Adrenal gland (tissue), 12 donors: ENCODE measurements around the gene YKT6. TPM values are rescaled to one million over a fixed set of nuclear protein-coding genes. Genes with fewer than 3 reads are reported as not detected.

ENCODE experiments used
- DNase-seq, 7 donors: peaks; one replicate each; pipeline ENCODE4 v3.0.0-alpha.2; 2019 to 2020
- H3K27ac ChIP-seq, 5 donors: fragments of 200-600 bp; sonication (generic) in 4 of 5; 1 replicate in 3 of 5; 2 replicates in 2 of 5; pipeline versions ENCODE4 v1.5.1 to v1.8.0; 2016 to 2020; ENCODE audit warnings: mild to moderate bottlenecking in 1 of 5
- H3K27me3 ChIP-seq: fragments of 200-600 bp; 2 replicates; pipeline ENCODE4 v1.8.0; 2021
- H3K36me3 ChIP-seq, 2 donors: fragments of 200-600 bp; replicated peaks in 1 of 2; 1 replicate in 1 of 2; 2 replicates in 1 of 2; pipeline versions ENCODE4 v1.5.1 to v1.8.0; 2018 to 2022
- H3K4me1 ChIP-seq, 2 donors: fragments of 200-600 bp; replicated peaks in 1 of 2; 1 replicate in 1 of 2; 2 replicates in 1 of 2; pipeline versions ENCODE4 v1.5.1 to v1.8.0; 2018 to 2021
- H3K4me3 ChIP-seq, 4 donors: fragments of 200-600 bp; sonication (generic) in 3 of 4; one replicate each; pipeline ENCODE4 v1.5.1; 2016 to 2018
- H3K9me3 ChIP-seq, 3 donors: fragments of 200-600 bp; sonication (generic) in 1 of 3; replicated peaks in 1 of 3; 1 replicate in 2 of 3; 2 replicates in 1 of 3; pipeline versions ENCODE4 v1.5.1 to v1.8.0; 2016 to 2021
- CTCF ChIP-seq, 6 experiments: fragments of 450-650 bp in 4 of 6; fragments of 200-600 bp in 2 of 6; sonication (generic) in 1 of 6; IDR thresholded peaks; 1 replicate in 5 of 6; 2 replicates in 1 of 6; pipeline versions ENCODE4 v1.5.1 to v1.8.0; 2016 to 2021; ENCODE audit warnings: antibody characterized with exemption in 6 of 6, mild to moderate bottlenecking in 2 of 6, moderate library complexity in 1 of 6
- POLR2A ChIP-seq, 2 donors: fragments of 450-650 bp; IDR thresholded peaks; one replicate each; pipeline ENCODE4 v1.6.1; 2017; ENCODE audit warnings: antibody characterized with exemption in 2 of 2, mild to moderate bottlenecking in 2 of 2, moderate library complexity in 1 of 2
- WGBS, 4 donors: extraction: QIAGEN DNeasy Blood & Tissue Kit in 2 of 4; methylation state at CpG; one replicate each; pipeline versions ENCODE4 v1.1.5 to v1.1.7; 2013 to 2017; 5-methylcytosine and 5-hydroxymethylcytosine counted together
- intact Hi-C, 2 donors: fragments of 100-400 bp; cut with DNase I; formaldehyde crosslinking; loops; one replicate each; pipeline versions ENCODE4 v1.14.1 to v1.15.0; 2022 to 2023
- polyA plus RNA-seq, 3 donors: library from polyadenylated mRNA; stranded (reverse); fragments of 200-250 nt in 2 of 3; fragments of 350-450 nt in 1 of 3; fragmentation: Illumina TruSeq in 1 of 3; extraction: RNeasy Lipid Tissue Mini Kit (QIAGEN cat#74804) in 1 of 3; gene quantifications; one replicate each; pipeline ENCODE4 v1.2.3, GENCODE V29; 2013 to 2014
- total RNA-seq, 9 donors: library from RNA; depleted of rRNA in 4 of 9; stranded (reverse); fragments of >200 nt in 4 of 9; fragments of 120-200 nt in 1 of 9; fragmentation: NEBNext Ultra II Directional in 1 of 9; extraction: Animal tissue kit (Norgen Biotek cat#: 25700) in 1 of 9; gene quantifications; one replicate each; pipeline versions ENCODE4 v1.1.0 to v1.2.4, GENCODE V29; 2013 to 2023
- donor health status: healthy with polysubstance abuse.
- donor health status: Bipolar disorder and iron deficiency.
- donor health status: DM: yes; HTN: yes; CAD: no.
- donor health status: DM: no; HTN: no; CAD: no.
- donor health status: DM: no; HTN: no; CAD: no.
- donor health status: DM: yes; HTN: yes; CAD: no.

Gene YKT6
- total and polyA plus RNA-seq, 12 donors, result 32.8 to 94.7 (median 53.8) TPM

- Histone ChIP-seq H3K9me3 (no peaks in the 10 kb centered on the region), H3K36me3 (no peaks in the 10 kb centered on the region), H3K27me3 (no peaks in the 10 kb centered on the region), H3K4me3 (no peak overlapping the region), H3K4me1 (no peaks in the 10 kb centered on the region), H3K27ac (no peak overlapping the region)
- no peak for DNase-seq
- 86 to 98% (median 89%) methylated on average over 3 to 5 of the region's 5 CpGs for WGBS, 4 donors
- TF ChIP-seq CTCF (IDR thresholded peaks at IDR 0.05) (no peak), POLR2A (IDR thresholded peaks at IDR 0.05) (no peak)
- intact Hi-C loops, result no loop called here
Measured at GRCh38 chr7:44159824-44160630, 40.8 kb upstream of the YKT6 start.

- Histone ChIP-seq H3K27ac (no peak overlapping the region), H3K4me1 (no peaks in the 10 kb centered on the region), H3K9me3 (no peaks in the 10 kb centered on the region), H3K27me3 (no peaks in the 10 kb centered on the region), H3K4me3 (no peak overlapping the region), H3K36me3 (no peaks in the 10 kb centered on the region)
- TF ChIP-seq POLR2A (IDR thresholded peaks at IDR 0.05) (no peak), CTCF (IDR thresholded peaks at IDR 0.05) (no peak)
- WGBS, 4 donors, result 92 to 100% (median 97%) methylated on average over 2 of the region's 2 CpGs
- intact Hi-C loops, result no loop called here
- no peak for DNase-seq
Measured at GRCh38 chr7:44161371-44161770, 39.4 kb upstream of the YKT6 start.

- intact Hi-C loops, result no loop called here
- no peak for TF ChIP-seq CTCF (IDR thresholded peaks at IDR 0.05)
- no peak for TF ChIP-seq POLR2A (IDR thresholded peaks at IDR 0.05)
- Histone ChIP-seq H3K4me1 (no peaks in the 10 kb centered on the region), H3K27ac (no peak overlapping the region), H3K27me3 (no peaks in the 10 kb centered on the region), H3K9me3 (no peaks in the 10 kb centered on the region), H3K4me3 (no peak overlapping the region), H3K36me3 (no peaks in the 10 kb centered on the region)
- no peak for DNase-seq
- 85 to 92% (median 86%) methylated on average over 4 of the region's 4 CpGs for WGBS, 4 donors
Measured at GRCh38 chr7:44162179-44162578, 38.6 kb upstream of the YKT6 start.

- intact Hi-C loops, result no loop called here
- 44 to 86% (median 59%) methylated on average over 1 of the region's 1 CpG for WGBS, 4 donors
- no peak for DNase-seq
- Histone ChIP-seq H3K4me3 (no peak overlapping the region), H3K4me1 (no peaks in the 10 kb centered on the region), H3K9me3 (no peaks in the 10 kb centered on the region), H3K36me3 (no peaks in the 10 kb centered on the region), H3K27me3 (no peaks in the 10 kb centered on the region), H3K27ac (no peak overlapping the region)
- no peak for TF ChIP-seq CTCF (IDR thresholded peaks at IDR 0.05)
- no peak for TF ChIP-seq POLR2A (IDR thresholded peaks at IDR 0.05)
Measured at GRCh38 chr7:44162785-44163395, 37.9 kb upstream of the YKT6 start.
